ENCODE results near the gene RORC.

RORC gene

GRCh38 chr1:151809290-151809984 lies 22.2 kb downstream of the RORC start:
- WGBS = 82% methylated on average over 8 of the region's 8 CpGs
- H3K14ac ChIP-seq (ENCODE audit: low read length in 2 of 2) = no peak overlapping the region
- no peak overlapping the region for H3K4ac ChIP-seq (ENCODE audit: low read depth in 1 of 2, low read length in 2 of 2)
- no peak overlapping the region for H2BK12ac ChIP-seq (ENCODE audit: low read length in 2 of 2)
- H3K27me3 ChIP-seq (ENCODE audit: control insufficient read depth in 1 of 2, insufficient read depth in 1 of 2, low read length in 2 of 2) = peaks cover 58 to 72% of the 10 kb centered on the region in 2 experiments
- H3K9me3 ChIP-seq (ENCODE audit: control insufficient read depth, low read length) = no peaks in the 10 kb centered on the region
- H3K79me1 ChIP-seq (replicated peaks; ENCODE audit: low read length, poor library complexity, severe bottlenecking) = no peaks in the 10 kb centered on the region
- H3K4me1 ChIP-seq (ENCODE audit: control insufficient read depth, insufficient read depth, low read depth, low read length) = no peaks in the 10 kb centered on the region
- no peak overlapping the region for H2BK5ac ChIP-seq (ENCODE audit: low read depth, low read length, poor library complexity, severe bottlenecking)
- H3K4me2 ChIP-seq (ENCODE audit: low read length, poor library complexity, severe bottlenecking) = no peak overlapping the region
- H3K18ac ChIP-seq (ENCODE audit: low read depth in 1 of 2, low read length in 2 of 2) = no peak overlapping the region
- no peak overlapping the region for H3K9ac ChIP-seq (ENCODE audit: low read length)
- no peak overlapping the region for H2BK120ac ChIP-seq (ENCODE audit: low read depth, low read length)
- no peak overlapping the region for H2AFZ ChIP-seq (ENCODE audit: low read depth, low read length)
- H3K23ac ChIP-seq (ENCODE audit: low read length in 2 of 2) = no peak overlapping the region
- H3K27ac ChIP-seq (ENCODE audit: low read length, poor library complexity, severe bottlenecking) = no peak overlapping the region
- no peak overlapping the region for H4K8ac ChIP-seq (ENCODE audit: low read length)
- no peak overlapping the region for H4K91ac ChIP-seq (ENCODE audit: low read length)
- H3K36me3 ChIP-seq (ENCODE audit: control insufficient read depth in 1 of 2, insufficient read depth in 2 of 2, low read depth in 1 of 2, low read length in 2 of 2) = no peaks in the 10 kb centered on the region
- no peak for DNase-seq
- no peak overlapping the region for H2AK5ac ChIP-seq (ENCODE audit: low read length, severe bottlenecking)
- H2BK15ac ChIP-seq (ENCODE audit: low read depth, poor library complexity, severe bottlenecking) = no peak overlapping the region
- no peak overlapping the region for H3K4me3 ChIP-seq (ENCODE audit: insufficient read depth in 1 of 2, low read depth in 1 of 2, low read length in 2 of 2)

- no peak overlapping the region for H3K18ac ChIP-seq (ENCODE audit: low read depth in 1 of 2, low read length in 2 of 2)
- H3K36me3 ChIP-seq (ENCODE audit: control insufficient read depth in 1 of 2, insufficient read depth in 2 of 2, low read depth in 1 of 2, low read length in 2 of 2) = no peaks in the 10 kb centered on the region
- no peak overlapping the region for H2AFZ ChIP-seq (ENCODE audit: low read depth, low read length)
- H2BK12ac ChIP-seq (ENCODE audit: low read length in 2 of 2) = no peak overlapping the region
- no peak overlapping the region for H2BK5ac ChIP-seq (ENCODE audit: low read depth, low read length, poor library complexity, severe bottlenecking)
- 86% methylated on average over 1 of the region's 1 CpG for WGBS
- H3K4ac ChIP-seq (ENCODE audit: low read depth in 1 of 2, low read length in 2 of 2) = no peak overlapping the region
- H3K23ac ChIP-seq (ENCODE audit: low read length in 2 of 2) = no peak overlapping the region
- no peak overlapping the region for H2BK15ac ChIP-seq (ENCODE audit: low read depth, poor library complexity, severe bottlenecking)
- no peak overlapping the region for H3K9ac ChIP-seq (ENCODE audit: low read length)
- H3K27me3 ChIP-seq (ENCODE audit: control insufficient read depth in 1 of 2, insufficient read depth in 1 of 2, low read length in 2 of 2) = peaks cover 61 to 73% of the 10 kb centered on the region in 2 experiments
- no peak overlapping the region for H3K27ac ChIP-seq (ENCODE audit: low read length, poor library complexity, severe bottlenecking)
- H2AK5ac ChIP-seq (ENCODE audit: low read length, severe bottlenecking) = no peak overlapping the region
- DNase-seq = no peak
- H3K4me3 ChIP-seq (ENCODE audit: insufficient read depth in 1 of 2, low read depth in 1 of 2, low read length in 2 of 2) = no peak overlapping the region
- H4K8ac ChIP-seq (ENCODE audit: low read length) = no peak overlapping the region
- H3K9me3 ChIP-seq (ENCODE audit: control insufficient read depth, low read length) = no peaks in the 10 kb centered on the region
- no peak overlapping the region for H4K91ac ChIP-seq (ENCODE audit: low read length)
- no peaks in the 10 kb centered on the region for H3K79me1 ChIP-seq (replicated peaks; ENCODE audit: low read length, poor library complexity, severe bottlenecking)
- H3K4me2 ChIP-seq (ENCODE audit: low read length, poor library complexity, severe bottlenecking) = no peak overlapping the region
- no peak overlapping the region for H3K14ac ChIP-seq (ENCODE audit: low read length in 2 of 2)
- H3K4me1 ChIP-seq (ENCODE audit: control insufficient read depth, insufficient read depth, low read depth, low read length) = no peaks in the 10 kb centered on the region
- H2BK120ac ChIP-seq (ENCODE audit: low read depth, low read length) = no peak overlapping the region
These were observed 23.8 kb downstream of the RORC start for GRCh38 chr1:151807766-151808165.

- H2BK5ac ChIP-seq (ENCODE audit: low read depth, low read length, poor library complexity, severe bottlenecking) = no peak overlapping the region
- no peaks in the 10 kb centered on the region for H3K36me3 ChIP-seq (ENCODE audit: control insufficient read depth in 1 of 2, insufficient read depth in 2 of 2, low read depth in 1 of 2, low read length in 2 of 2)
- no peak overlapping the region for H3K4me3 ChIP-seq (ENCODE audit: insufficient read depth in 1 of 2, low read depth in 1 of 2, low read length in 2 of 2)
- no peak overlapping the region for H2BK120ac ChIP-seq (ENCODE audit: low read depth, low read length)
- no peak overlapping the region for H4K8ac ChIP-seq (ENCODE audit: low read length)
- no peak overlapping the region for H3K9ac ChIP-seq (ENCODE audit: low read length)
- no peak overlapping the region for H4K91ac ChIP-seq (ENCODE audit: low read length)
- WGBS = 85% methylated on average over 5 of the region's 5 CpGs
- no peak overlapping the region for H2BK15ac ChIP-seq (ENCODE audit: low read depth, poor library complexity, severe bottlenecking)
- no peak for DNase-seq
- no peak overlapping the region for H3K4ac ChIP-seq (ENCODE audit: low read depth in 1 of 2, low read length in 2 of 2)
- no peak overlapping the region for H2AK5ac ChIP-seq (ENCODE audit: low read length, severe bottlenecking)
- no peaks in the 10 kb centered on the region for H3K79me1 ChIP-seq (replicated peaks; ENCODE audit: low read length, poor library complexity, severe bottlenecking)
- no peak overlapping the region for H2BK12ac ChIP-seq (ENCODE audit: low read length in 2 of 2)
- no peak overlapping the region for H2AFZ ChIP-seq (ENCODE audit: low read depth, low read length)
- H3K27me3 ChIP-seq (ENCODE audit: control insufficient read depth in 1 of 2, insufficient read depth in 1 of 2, low read length in 2 of 2) = peaks cover 66 to 75% of the 10 kb centered on the region in 2 experiments
- H3K27ac ChIP-seq (ENCODE audit: low read length, poor library complexity, severe bottlenecking) = no peak overlapping the region
- no peak overlapping the region for H3K4me2 ChIP-seq (ENCODE audit: low read length, poor library complexity, severe bottlenecking)
- no peak overlapping the region for H3K23ac ChIP-seq (ENCODE audit: low read length in 2 of 2)
- no peak overlapping the region for H3K18ac ChIP-seq (ENCODE audit: low read depth in 1 of 2, low read length in 2 of 2)
- H3K9me3 ChIP-seq (ENCODE audit: control insufficient read depth, low read length) = no peaks in the 10 kb centered on the region
- no peaks in the 10 kb centered on the region for H3K4me1 ChIP-seq (ENCODE audit: control insufficient read depth, insufficient read depth, low read depth, low read length)
- H3K14ac ChIP-seq (ENCODE audit: low read length in 2 of 2) = no peak overlapping the region
These were observed 24.5 kb downstream of the RORC start for GRCh38 chr1:151807131-151807530.

GRCh38 chr1:151806170-151806569 lies 25.4 kb downstream of the RORC start:
- Histone ChIP-seq H3K4me1 (ENCODE audit: control insufficient read depth, insufficient read depth, low read depth, low read length) (no peaks in the 10 kb centered on the region), H3K23ac (ENCODE audit: low read length in 2 of 2) (no peak overlapping the region), H3K36me3 (ENCODE audit: control insufficient read depth in 1 of 2, insufficient read depth in 2 of 2, low read depth in 1 of 2, low read length in 2 of 2) (no peaks in the 10 kb centered on the region), H2BK12ac (ENCODE audit: low read length in 2 of 2) (no peak overlapping the region), H2BK5ac (ENCODE audit: low read depth, low read length, poor library complexity, severe bottlenecking) (no peak overlapping the region), H2AK5ac (ENCODE audit: low read length, severe bottlenecking) (no peak overlapping the region), H2AFZ (ENCODE audit: low read depth, low read length) (no peak overlapping the region), H3K4me2 (ENCODE audit: low read length, poor library complexity, severe bottlenecking) (no peak overlapping the region), H3K4ac (ENCODE audit: low read depth in 1 of 2, low read length in 2 of 2) (no peak overlapping the region), H2BK120ac (ENCODE audit: low read depth, low read length) (no peak overlapping the region), H4K91ac (ENCODE audit: low read length) (no peak overlapping the region), H4K8ac (ENCODE audit: low read length) (no peak overlapping the region), H2BK15ac (ENCODE audit: low read depth, poor library complexity, severe bottlenecking) (no peak overlapping the region), H3K9ac (ENCODE audit: low read length) (no peak overlapping the region), H3K27me3 (ENCODE audit: control insufficient read depth in 1 of 2, insufficient read depth in 1 of 2, low read length in 2 of 2) (peaks cover 76 to 83% of the 10 kb centered on the region in 2 experiments), H3K9me3 (ENCODE audit: control insufficient read depth, low read length) (no peaks in the 10 kb centered on the region), H3K27ac (ENCODE audit: low read length, poor library complexity, severe bottlenecking) (no peak overlapping the region), H3K18ac (ENCODE audit: low read depth in 1 of 2, low read length in 2 of 2) (no peak overlapping the region), H3K4me3 (ENCODE audit: insufficient read depth in 1 of 2, low read depth in 1 of 2, low read length in 2 of 2) (no peak overlapping the region), H3K14ac (ENCODE audit: low read length in 2 of 2) (no peak overlapping the region), H3K79me1 (replicated peaks; ENCODE audit: low read length, poor library complexity, severe bottlenecking) (no peaks in the 10 kb centered on the region)
- DNase-seq = no peak
- 90% methylated on average over 6 of the region's 7 CpGs for WGBS
